Measurements from ENCODE around the gene EPB41L4B.

The EPB41L4B gene

DNA sequence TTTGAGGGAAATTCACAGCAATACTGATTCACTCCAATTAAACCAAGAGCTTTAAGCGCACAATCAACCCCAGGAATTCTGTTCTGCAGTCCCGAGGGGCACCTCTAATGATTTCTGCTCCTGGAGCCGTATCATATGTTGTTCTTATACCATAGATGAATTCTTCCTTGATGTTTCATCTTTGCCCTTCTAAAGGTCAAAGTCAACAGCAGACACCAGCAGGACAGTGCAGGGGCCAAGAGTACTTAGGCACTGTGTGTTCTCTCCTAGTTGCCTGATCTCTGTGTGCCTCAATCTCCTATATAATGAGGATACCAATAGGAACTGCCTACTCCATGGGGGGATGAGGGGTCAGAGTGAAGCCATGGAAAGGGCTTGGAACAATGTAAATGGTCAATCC, 16.5 kb downstream of the EPB41L4B start:
- no peaks in the 10 kb centered on the region for H3K79me2 ChIP-seq (ENCODE audit: insufficient read depth, low read length)
- H3K4me1 ChIP-seq (ENCODE audit: insufficient read depth, low read length, poor library complexity, severe bottlenecking) = no peaks in the 10 kb centered on the region
- no peaks in the 10 kb centered on the region for H3K27me3 ChIP-seq (ENCODE audit: insufficient read depth, low read length, poor library complexity, severe bottlenecking)
- TF ChIP-seq EZH2phosphoT487 (IDR thresholded peaks at IDR 0.05; ENCODE audit: borderline replicate concordance) = no peak
- TF ChIP-seq, protein P1, sequence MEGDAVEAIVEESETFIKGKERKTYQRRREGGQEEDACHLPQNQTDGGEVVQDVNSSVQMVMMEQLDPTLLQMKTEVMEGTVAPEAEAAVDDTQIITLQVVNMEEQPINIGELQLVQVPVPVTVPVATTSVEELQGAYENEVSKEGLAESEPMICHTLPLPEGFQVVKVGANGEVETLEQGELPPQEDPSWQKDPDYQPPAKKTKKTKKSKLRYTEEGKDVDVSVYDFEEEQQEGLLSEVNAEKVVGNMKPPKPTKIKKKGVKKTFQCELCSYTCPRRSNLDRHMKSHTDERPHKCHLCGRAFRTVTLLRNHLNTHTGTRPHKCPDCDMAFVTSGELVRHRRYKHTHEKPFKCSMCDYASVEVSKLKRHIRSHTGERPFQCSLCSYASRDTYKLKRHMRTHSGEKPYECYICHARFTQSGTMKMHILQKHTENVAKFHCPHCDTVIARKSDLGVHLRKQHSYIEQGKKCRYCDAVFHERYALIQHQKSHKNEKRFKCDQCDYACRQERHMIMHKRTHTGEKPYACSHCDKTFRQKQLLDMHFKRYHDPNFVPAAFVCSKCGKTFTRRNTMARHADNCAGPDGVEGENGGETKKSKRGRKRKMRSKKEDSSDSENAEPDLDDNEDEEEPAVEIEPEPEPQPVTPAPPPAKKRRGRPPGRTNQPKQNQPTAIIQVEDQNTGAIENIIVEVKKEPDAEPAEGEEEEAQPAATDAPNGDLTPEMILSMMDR (conservative IDR thresholded peaks at IDR 0.05; ENCODE audit: low read length) = no peak
- no peak overlapping the region for H3K4me3 ChIP-seq (ENCODE audit: low read length, poor library complexity, severe bottlenecking)
- H3F3A ChIP-seq (ENCODE audit: low read depth) = no peaks in the 10 kb centered on the region
- H3K4me2 ChIP-seq (ENCODE audit: low read depth, low read length, poor library complexity, severe bottlenecking) = no peak overlapping the region
- H4K20me1 ChIP-seq (ENCODE audit: insufficient read depth, low read length, poor library complexity, severe bottlenecking) = no peaks in the 10 kb centered on the region
- H3K9me2 ChIP-seq (replicated peaks; ENCODE audit: low read depth, low read length) = no peaks in the 10 kb centered on the region
- H2AFZ ChIP-seq (ENCODE audit: low read length) = no peak overlapping the region
- no peaks in the 10 kb centered on the region for H3K36me3 ChIP-seq (ENCODE audit: insufficient read depth, low read length)
- no peaks in the 10 kb centered on the region for H3K9me3 ChIP-seq (ENCODE audit: insufficient read depth, low read depth, low read length)
- H3K9ac ChIP-seq (ENCODE audit: low read depth, low read length, poor library complexity, severe bottlenecking) = no peak overlapping the region

DNA sequence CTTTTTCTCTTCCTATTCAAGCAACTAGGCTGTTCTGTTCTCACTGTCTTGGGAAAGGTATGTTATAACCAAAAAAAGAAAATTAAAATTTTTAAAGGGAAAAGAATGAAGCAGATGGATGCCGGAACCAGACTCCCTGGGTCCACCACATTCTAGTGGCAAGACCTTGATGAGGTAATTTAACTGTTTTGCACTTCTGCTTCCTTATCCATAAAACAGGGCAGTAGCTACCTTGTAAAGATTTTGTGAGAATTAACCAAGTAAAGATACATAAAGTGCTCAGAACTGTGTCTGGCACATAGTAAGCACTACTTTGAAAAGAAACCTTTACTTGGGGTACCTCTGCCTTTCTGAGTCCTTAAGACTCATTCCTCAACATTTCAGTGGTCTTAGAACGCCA, 17.0 kb downstream of the EPB41L4B start:
- Histone ChIP-seq H2AFZ (ENCODE audit: low read length) (no peak overlapping the region), H3K9me2 (replicated peaks; ENCODE audit: low read depth, low read length) (no peaks in the 10 kb centered on the region), H3K27me3 (ENCODE audit: insufficient read depth, low read length, poor library complexity, severe bottlenecking) (no peaks in the 10 kb centered on the region), H3K4me1 (ENCODE audit: insufficient read depth, low read length, poor library complexity, severe bottlenecking) (no peaks in the 10 kb centered on the region), H3K9me3 (ENCODE audit: insufficient read depth, low read depth, low read length) (no peaks in the 10 kb centered on the region), H3K79me2 (ENCODE audit: insufficient read depth, low read length) (no peaks in the 10 kb centered on the region), H3K4me2 (ENCODE audit: low read depth, low read length, poor library complexity, severe bottlenecking) (no peak overlapping the region), H3F3A (ENCODE audit: low read depth) (no peaks in the 10 kb centered on the region), H3K4me3 (ENCODE audit: low read length, poor library complexity, severe bottlenecking) (no peak overlapping the region), H3K9ac (ENCODE audit: low read depth, low read length, poor library complexity, severe bottlenecking) (no peak overlapping the region), H3K36me3 (ENCODE audit: insufficient read depth, low read length) (no peaks in the 10 kb centered on the region), H4K20me1 (ENCODE audit: insufficient read depth, low read length, poor library complexity, severe bottlenecking) (no peaks in the 10 kb centered on the region)
- TF ChIP-seq EZH2phosphoT487 (IDR thresholded peaks at IDR 0.05; ENCODE audit: borderline replicate concordance) = no peak
- TF ChIP-seq, protein P1 (conservative IDR thresholded peaks at IDR 0.05; ENCODE audit: low read length) = no peak

- H3K4me2 ChIP-seq (ENCODE audit: low read depth, low read length, poor library complexity, severe bottlenecking) = no peak overlapping the region
- no peaks in the 10 kb centered on the region for H3K9me2 ChIP-seq (replicated peaks; ENCODE audit: low read depth, low read length)
- no peaks in the 10 kb centered on the region for H3K4me1 ChIP-seq (ENCODE audit: insufficient read depth, low read length, poor library complexity, severe bottlenecking)
- H3K36me3 ChIP-seq (ENCODE audit: insufficient read depth, low read length) = no peaks in the 10 kb centered on the region
- H2AFZ ChIP-seq (ENCODE audit: low read length) = no peak overlapping the region
- H3K4me3 ChIP-seq (ENCODE audit: low read length, poor library complexity, severe bottlenecking) = no peak overlapping the region
- H3F3A ChIP-seq (ENCODE audit: low read depth) = no peaks in the 10 kb centered on the region
- no peak overlapping the region for H3K9ac ChIP-seq (ENCODE audit: low read depth, low read length, poor library complexity, severe bottlenecking)
- no peaks in the 10 kb centered on the region for H3K9me3 ChIP-seq (ENCODE audit: insufficient read depth, low read depth, low read length)
- no peaks in the 10 kb centered on the region for H3K27me3 ChIP-seq (ENCODE audit: insufficient read depth, low read length, poor library complexity, severe bottlenecking)
- H3K79me2 ChIP-seq (ENCODE audit: insufficient read depth, low read length) = no peaks in the 10 kb centered on the region
- no peaks in the 10 kb centered on the region for H4K20me1 ChIP-seq (ENCODE audit: insufficient read depth, low read length, poor library complexity, severe bottlenecking)
- no peak for TF ChIP-seq EZH2phosphoT487 (IDR thresholded peaks at IDR 0.05; ENCODE audit: borderline replicate concordance)
- TF ChIP-seq, protein P1 (conservative IDR thresholded peaks at IDR 0.05; ENCODE audit: low read length) = no peak
Measured at GRCh38 chr9:109302606-109303005, 18.3 kb downstream of the EPB41L4B start.
